AG04450 (cell line): ENCODE results near the gene CNGA3. TPM values are rescaled to one million over a fixed set of nuclear protein-coding genes. Genes with fewer than 3 reads are reported as not detected.

ENCODE experiments used
- CTCF ChIA-PET: fragments of 300-600, 350-600 bp; formaldehyde crosslinking; extraction: SDS; loops from one replicate; lab custom pipeline; 2022; ENCODE audit warnings: antibody characterized with exemption, inconsistent platforms; lab: Charles Lee
- POLR2A ChIA-PET: fragments of 350-600 bp; formaldehyde crosslinking; extraction: SDS; loops from one replicate; lab custom pipeline; 2021; ENCODE audit warnings: antibody characterized with exemption, inconsistent platforms; lab: Yijun Ruan, JAX
- DNase-seq: peaks from one replicate; pipeline ENCODE4 v3.0.0-alpha.2; 2011; ENCODE audit warnings: low read depth, low spot score
- H3K27ac ChIP-seq: one replicate; pipeline ENCODE4 v1.5.1; 2012; ENCODE audit warnings: low read depth, low read length, control low read depth
- H3K27me3 ChIP-seq: one replicate; pipeline ENCODE4 v1.6.0; 2012; ENCODE audit warnings: low read length; ENCODE audit not compliant: control insufficient read depth, insufficient read depth
- H3K4me3 ChIP-seq: 2 replicates; pipeline ENCODE4 v1.5.1; 2011; ENCODE audit warnings: mild to moderate bottlenecking, low read depth, low read length, control low read depth
- H3K9me3 ChIP-seq: 2 replicates; pipeline ENCODE4 v1.5.1; 2012; ENCODE audit warnings: low read length; ENCODE audit not compliant: control insufficient read depth, insufficient read depth
- polyA plus RNA-seq: library from polyadenylated mRNA; depleted of rRNA; stranded (reverse); fragments of >200 nt; gene quantifications from 2 replicates; pipeline ENCODE4 v1.2.3, GENCODE V29; 2011
- TF ChIP-seq, protein P1 (sequence below): IDR thresholded peaks from 2 replicates; pipeline ENCODE4 v1.5.1; 2011; ENCODE audit warnings: low read depth, low read length, control low read depth, inconsistent platforms

The CNGA3 gene
- polyA plus RNA-seq, 1 experiment = not detected

DNA sequence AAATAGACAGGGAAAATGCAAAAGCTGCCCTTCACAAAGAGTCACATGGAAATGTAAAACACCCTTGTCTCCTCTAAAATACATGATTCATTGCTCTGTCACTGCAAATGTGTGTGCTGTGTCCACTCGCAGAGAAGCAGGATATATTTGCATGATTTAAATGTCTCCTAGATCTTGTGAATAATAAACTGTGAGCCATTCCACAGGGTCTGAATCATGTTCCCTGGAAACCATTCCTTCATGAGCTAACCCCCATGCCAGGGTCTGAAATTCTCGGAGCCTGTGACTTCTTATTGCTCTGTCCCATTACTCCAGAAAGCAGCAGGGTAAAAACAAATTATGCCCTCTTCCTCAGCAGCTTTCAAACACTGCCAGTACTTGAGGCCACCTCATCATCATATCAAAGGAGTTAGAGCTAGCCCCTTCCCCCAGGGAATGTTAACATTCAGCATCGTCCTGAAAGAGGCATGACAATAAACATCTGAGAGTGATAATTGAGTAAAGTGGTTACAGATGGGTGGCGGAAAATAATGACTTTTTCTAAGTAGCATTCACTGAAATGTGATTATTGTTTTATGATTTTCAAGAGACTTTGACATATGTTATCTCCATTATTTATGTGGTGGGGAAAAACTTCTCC, 11.7 kb upstream of the CNGA3 start:
- Histone ChIP-seq H3K27ac (no peak overlapping the region), H3K27me3 (peaks cover 3% of the 10 kb centered on the region), H3K9me3 (0 out of 2 replicates have a peak, but pooled peaks cover 3% of the 10 kb centered on the region), H3K4me3 (no peak overlapping the region)
- TF ChIP-seq, protein P1, sequence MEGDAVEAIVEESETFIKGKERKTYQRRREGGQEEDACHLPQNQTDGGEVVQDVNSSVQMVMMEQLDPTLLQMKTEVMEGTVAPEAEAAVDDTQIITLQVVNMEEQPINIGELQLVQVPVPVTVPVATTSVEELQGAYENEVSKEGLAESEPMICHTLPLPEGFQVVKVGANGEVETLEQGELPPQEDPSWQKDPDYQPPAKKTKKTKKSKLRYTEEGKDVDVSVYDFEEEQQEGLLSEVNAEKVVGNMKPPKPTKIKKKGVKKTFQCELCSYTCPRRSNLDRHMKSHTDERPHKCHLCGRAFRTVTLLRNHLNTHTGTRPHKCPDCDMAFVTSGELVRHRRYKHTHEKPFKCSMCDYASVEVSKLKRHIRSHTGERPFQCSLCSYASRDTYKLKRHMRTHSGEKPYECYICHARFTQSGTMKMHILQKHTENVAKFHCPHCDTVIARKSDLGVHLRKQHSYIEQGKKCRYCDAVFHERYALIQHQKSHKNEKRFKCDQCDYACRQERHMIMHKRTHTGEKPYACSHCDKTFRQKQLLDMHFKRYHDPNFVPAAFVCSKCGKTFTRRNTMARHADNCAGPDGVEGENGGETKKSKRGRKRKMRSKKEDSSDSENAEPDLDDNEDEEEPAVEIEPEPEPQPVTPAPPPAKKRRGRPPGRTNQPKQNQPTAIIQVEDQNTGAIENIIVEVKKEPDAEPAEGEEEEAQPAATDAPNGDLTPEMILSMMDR = no peak
- CTCF ChIA-PET = interaction anchor here (0.8 to 1.3 kb wide), 4 partner anchors 10 to 634 kb away, joined by 3 to 6 read pairs (median 4); no protein-coding TSS in a partner anchor
- peak; percentile 43 for DNase-seq
- POLR2A ChIA-PET = no interaction called here

DNA sequence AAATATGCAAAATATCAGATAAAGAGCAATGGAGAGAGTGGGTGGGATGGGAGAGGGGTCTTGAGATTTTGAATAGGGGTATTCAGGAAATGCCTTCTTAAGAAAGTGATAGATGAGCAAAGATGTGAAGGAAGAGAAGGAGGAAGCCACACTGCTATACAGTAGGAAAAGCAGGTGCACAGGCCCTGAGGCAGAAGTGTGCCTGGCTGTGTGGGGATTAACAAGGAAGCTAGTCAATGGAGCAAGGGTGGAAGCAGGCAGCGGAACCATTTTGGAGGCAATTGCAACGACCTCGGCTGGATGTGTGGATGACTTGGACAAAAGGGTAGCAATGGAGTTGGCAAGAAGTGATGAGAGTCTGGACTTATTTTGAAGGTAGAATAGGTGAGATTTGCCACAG, 11.0 kb upstream of the CNGA3 start:
- TF ChIP-seq, protein P1 = no peak
- Histone ChIP-seq H3K27ac (no peak overlapping the region), H3K9me3 (0 out of 2 replicates have a peak, but pooled peaks cover 3% of the 10 kb centered on the region), H3K27me3 (peaks cover 5% of the 10 kb centered on the region), H3K4me3 (no peak overlapping the region)
- ChIA-PET CTCF (no interaction called here), POLR2A (no interaction called here)
- no peak for DNase-seq

- POLR2A ChIA-PET = no interaction called here
- no peak for DNase-seq
- Histone ChIP-seq H3K9me3 (peaks cover 3% of the 10 kb centered on the region; the same call in 1 of the 2 replicates), H3K27me3 (peaks cover 15% of the 10 kb centered on the region), H3K4me3 (no peak overlapping the region), H3K27ac (no peak overlapping the region)
- TF ChIP-seq, protein P1 = no peak
- CTCF ChIA-PET = no interaction called here
These were observed 5.0 kb upstream of the CNGA3 start for GRCh38 chr2:98341241-98341640.

- H3K4me3 ChIP-seq = no peak overlapping the region
- TF ChIP-seq, protein P1 = no peak
- H3K27me3 ChIP-seq = peaks cover 35% of the 10 kb centered on the region
- POLR2A ChIA-PET = no interaction called here
- H3K27ac ChIP-seq = no peak overlapping the region
- DNase-seq = no peak
- CTCF ChIA-PET = no interaction called here
- H3K9me3 ChIP-seq = peaks cover 12% of the 10 kb centered on the region; the same call in 1 of the 2 replicates
These were observed 3.0 kb upstream of the CNGA3 start for GRCh38 chr2:98343285-98343684.

DNA sequence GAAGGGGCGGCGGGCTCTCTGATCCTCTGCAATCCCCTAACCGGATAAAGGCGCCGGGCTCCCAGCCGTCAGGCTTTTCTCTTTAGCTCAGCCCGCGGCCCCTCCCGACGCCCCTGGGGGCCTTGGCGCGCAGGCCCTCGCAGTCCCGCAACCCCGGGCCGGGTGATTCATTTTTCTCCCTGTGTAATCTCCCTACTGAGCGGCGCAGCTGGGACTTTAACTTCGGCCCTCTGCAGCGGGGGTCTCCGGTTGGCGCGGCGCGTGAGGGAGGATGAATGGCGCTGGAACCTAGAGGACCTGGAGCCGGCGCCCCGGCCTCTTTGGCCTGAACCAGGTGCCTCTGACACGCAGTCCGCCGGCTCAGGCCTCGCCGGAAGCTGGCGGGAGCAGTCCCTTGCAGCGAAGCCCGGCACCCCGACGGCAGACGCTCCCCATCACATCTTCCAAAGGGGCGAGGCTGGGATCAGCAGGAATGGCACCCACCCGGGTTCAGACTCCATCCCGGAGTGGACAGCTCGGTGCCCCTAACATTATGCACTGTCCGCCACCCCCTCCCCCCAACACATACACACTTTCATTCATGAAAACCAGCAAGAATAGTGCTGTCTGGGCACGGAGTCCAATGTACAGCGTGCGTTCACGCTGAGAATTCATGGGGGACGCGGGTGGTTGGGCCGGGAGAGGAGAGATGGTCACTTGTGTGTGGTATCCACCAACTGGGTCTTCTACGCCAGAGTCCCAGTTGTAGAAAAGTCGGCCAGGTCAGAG, 1.2 kb downstream of the CNGA3 start:
- TF ChIP-seq, protein P1 = no peak
- H3K4me3 ChIP-seq = no peak overlapping the region
- peaks cover 9% of the 10 kb centered on the region; the same call in 1 of the 2 replicates for H3K9me3 ChIP-seq
- DNase-seq = no peak
- no peak overlapping the region for H3K27ac ChIP-seq
- CTCF ChIA-PET = no interaction called here
- POLR2A ChIA-PET = no interaction called here
- H3K27me3 ChIP-seq = peaks cover 51% of the 10 kb centered on the region
